ENCODE measurements around the gene PRM3.
"Not testable (repeated sequence)": the region's sequence is repeated elsewhere in the genome, so short reads cannot be mapped to it uniquely, and the experiment has no call there.

The PRM3 gene

GRCh38 chr16:11302977-11303376, 29.5 kb upstream of the PRM3 start:
- 0 out of 2 replicates have a peak, but pooled peaks cover 7% of the 10 kb centered on the region for H3K4me1 ChIP-seq (ENCODE audit: control insufficient read depth, insufficient read depth, low read length)
- H3K9me3 ChIP-seq (ENCODE audit: control insufficient read depth, insufficient read depth, low read length) = no peaks in the 10 kb centered on the region
- H3K27me3 ChIP-seq (ENCODE audit: control insufficient read depth, insufficient read depth, low read length) = no peaks in the 10 kb centered on the region
- H3K36me3 ChIP-seq (ENCODE audit: control insufficient read depth, insufficient read depth, low read length) = no peaks in the 10 kb centered on the region
- H3K4me3 ChIP-seq (ENCODE audit: low read depth, low read length) = no peak overlapping the region
- no peak overlapping the region for H3K27ac ChIP-seq (ENCODE audit: low read depth, low read length)
- no peak overlapping the region for H3K9ac ChIP-seq (ENCODE audit: low read depth, low read length)

GRCh38 chr16:11301645-11302501, 28.4 kb upstream of the PRM3 start:
- Histone ChIP-seq H3K27ac (ENCODE audit: low read depth, low read length) (no peak overlapping the region), H3K27me3 (ENCODE audit: control insufficient read depth, insufficient read depth, low read length) (no peaks in the 10 kb centered on the region), H3K9me3 (ENCODE audit: control insufficient read depth, insufficient read depth, low read length) (no peaks in the 10 kb centered on the region), H3K36me3 (ENCODE audit: control insufficient read depth, insufficient read depth, low read length) (no peaks in the 10 kb centered on the region), H3K4me1 (ENCODE audit: control insufficient read depth, insufficient read depth, low read length) (peaks cover 18% of the 10 kb centered on the region), H3K9ac (ENCODE audit: low read depth, low read length) (no peak overlapping the region), H3K4me3 (ENCODE audit: low read depth, low read length) (no peak overlapping the region)

- H3K27ac ChIP-seq (ENCODE audit: low read depth, low read length) = no peak overlapping the region
These were observed 27.1 kb upstream of the PRM3 start for GRCh38 chr16:11300560-11300892.

GRCh38 chr16:11299865-11300559, 26.6 kb upstream of the PRM3 start:
- Histone ChIP-seq H3K9me3 (ENCODE audit: control insufficient read depth, insufficient read depth, low read length) (no peaks in the 10 kb centered on the region), H3K4me1 (ENCODE audit: control insufficient read depth, insufficient read depth, low read length) (peaks cover 19% of the 10 kb centered on the region), H3K9ac (ENCODE audit: low read depth, low read length) (no peak overlapping the region), H3K4me3 (ENCODE audit: low read depth, low read length) (no peak overlapping the region), H3K27ac (ENCODE audit: low read depth, low read length) (no peak overlapping the region), H3K36me3 (ENCODE audit: control insufficient read depth, insufficient read depth, low read length) (no peaks in the 10 kb centered on the region), H3K27me3 (ENCODE audit: control insufficient read depth, insufficient read depth, low read length) (no peaks in the 10 kb centered on the region)

More at GRCh38 chr16:11300560-11300892, 27.1 kb upstream of the PRM3 start:
- Histone ChIP-seq H3K4me3 (ENCODE audit: low read depth, low read length) (no peak overlapping the region), H3K27me3 (ENCODE audit: control insufficient read depth, insufficient read depth, low read length) (no peaks in the 10 kb centered on the region), H3K36me3 (ENCODE audit: control insufficient read depth, insufficient read depth, low read length) (no peaks in the 10 kb centered on the region), H3K4me1 (ENCODE audit: control insufficient read depth, insufficient read depth, low read length) (peaks cover 19% of the 10 kb centered on the region), H3K9ac (ENCODE audit: low read depth, low read length) (no peak overlapping the region), H3K9me3 (ENCODE audit: control insufficient read depth, insufficient read depth, low read length) (no peaks in the 10 kb centered on the region)

- not testable (repeated sequence) for H3K27ac ChIP-seq (ENCODE audit: low read depth, low read length); H3K9ac ChIP-seq (ENCODE audit: low read depth, low read length); H3K4me3 ChIP-seq (ENCODE audit: low read depth, low read length); H3K9me3 ChIP-seq (ENCODE audit: control insufficient read depth, insufficient read depth, low read length); H3K27me3 ChIP-seq (ENCODE audit: control insufficient read depth, insufficient read depth, low read length); H3K36me3 ChIP-seq (ENCODE audit: control insufficient read depth, insufficient read depth, low read length)
- H3K4me1 ChIP-seq (ENCODE audit: control insufficient read depth, insufficient read depth, low read length) = peaks cover 19% of the 10 kb centered on the region
These were observed 25.6 kb upstream of the PRM3 start for GRCh38 chr16:11298950-11299547.

GRCh38 chr16:11298143-11298900, 24.9 kb upstream of the PRM3 start:
- H3K27me3 ChIP-seq (ENCODE audit: control insufficient read depth, insufficient read depth, low read length) = no peaks in the 10 kb centered on the region
- no peaks in the 10 kb centered on the region for H3K36me3 ChIP-seq (ENCODE audit: control insufficient read depth, insufficient read depth, low read length)
- H3K9me3 ChIP-seq (ENCODE audit: control insufficient read depth, insufficient read depth, low read length) = no peaks in the 10 kb centered on the region
- H3K27ac ChIP-seq (ENCODE audit: low read depth, low read length) = no peak overlapping the region
- H3K4me1 ChIP-seq (ENCODE audit: control insufficient read depth, insufficient read depth, low read length) = peaks cover 19% of the 10 kb centered on the region
- H3K9ac ChIP-seq (ENCODE audit: low read depth, low read length) = no peak overlapping the region
- no peak overlapping the region for H3K4me3 ChIP-seq (ENCODE audit: low read depth, low read length)

GRCh38 chr16:11297492-11298142, 24.2 kb upstream of the PRM3 start:
- Histone ChIP-seq H3K9ac (ENCODE audit: low read depth, low read length) (no peak overlapping the region), H3K4me1 (ENCODE audit: control insufficient read depth, insufficient read depth, low read length) (peaks cover 19% of the 10 kb centered on the region), H3K27me3 (ENCODE audit: control insufficient read depth, insufficient read depth, low read length) (no peaks in the 10 kb centered on the region), H3K36me3 (ENCODE audit: control insufficient read depth, insufficient read depth, low read length) (no peaks in the 10 kb centered on the region), H3K4me3 (ENCODE audit: low read depth, low read length) (no peak overlapping the region), H3K27ac (ENCODE audit: low read depth, low read length) (no peak overlapping the region), H3K9me3 (ENCODE audit: control insufficient read depth, insufficient read depth, low read length) (no peaks in the 10 kb centered on the region)

GRCh38 chr16:11296706-11297491, 23.5 kb upstream of the PRM3 start:
- Histone ChIP-seq H3K27ac (ENCODE audit: low read depth, low read length) (no peak overlapping the region), H3K9ac (ENCODE audit: low read depth, low read length) (no peak overlapping the region), H3K4me1 (ENCODE audit: control insufficient read depth, insufficient read depth, low read length) (peaks cover 19% of the 10 kb centered on the region), H3K36me3 (ENCODE audit: control insufficient read depth, insufficient read depth, low read length) (no peaks in the 10 kb centered on the region), H3K4me3 (ENCODE audit: low read depth, low read length) (no peak overlapping the region), H3K9me3 (ENCODE audit: control insufficient read depth, insufficient read depth, low read length) (no peaks in the 10 kb centered on the region), H3K27me3 (ENCODE audit: control insufficient read depth, insufficient read depth, low read length) (no peaks in the 10 kb centered on the region)

GRCh38 chr16:11296351-11296705, 22.9 kb upstream of the PRM3 start:
- H3K36me3 ChIP-seq (ENCODE audit: control insufficient read depth, insufficient read depth, low read length) = no peaks in the 10 kb centered on the region
- no peaks in the 10 kb centered on the region for H3K27me3 ChIP-seq (ENCODE audit: control insufficient read depth, insufficient read depth, low read length)
- peaks cover 23% of the 10 kb centered on the region for H3K4me1 ChIP-seq (ENCODE audit: control insufficient read depth, insufficient read depth, low read length)
- no peak overlapping the region for H3K27ac ChIP-seq (ENCODE audit: low read depth, low read length)
- no peak overlapping the region for H3K4me3 ChIP-seq (ENCODE audit: low read depth, low read length)
- H3K9ac ChIP-seq (ENCODE audit: low read depth, low read length) = no peak overlapping the region
- no peaks in the 10 kb centered on the region for H3K9me3 ChIP-seq (ENCODE audit: control insufficient read depth, insufficient read depth, low read length)

- no peak overlapping the region for H3K27ac ChIP-seq (ENCODE audit: low read depth, low read length)
These were observed 22.2 kb upstream of the PRM3 start for GRCh38 chr16:11295672-11296071.

More at GRCh38 chr16:11295672-11296071, 22.2 kb upstream of the PRM3 start:
- no peak overlapping the region for H3K4me3 ChIP-seq (ENCODE audit: low read depth, low read length)
- no peak overlapping the region for H3K9ac ChIP-seq (ENCODE audit: low read depth, low read length)
- H3K4me1 ChIP-seq (ENCODE audit: control insufficient read depth, insufficient read depth, low read length) = peaks cover 23% of the 10 kb centered on the region
- H3K27me3 ChIP-seq (ENCODE audit: control insufficient read depth, insufficient read depth, low read length) = no peaks in the 10 kb centered on the region
- no peaks in the 10 kb centered on the region for H3K36me3 ChIP-seq (ENCODE audit: control insufficient read depth, insufficient read depth, low read length)
- H3K9me3 ChIP-seq (ENCODE audit: control insufficient read depth, insufficient read depth, low read length) = no peaks in the 10 kb centered on the region
